Measurements from ENCODE around the gene ZNF804A.

- TF ChIP-seq MAX (IDR thresholded peaks at IDR 0.05; ENCODE audit: low read depth, low read length) = no peak
- no peak for TF ChIP-seq CTCF (IDR thresholded peaks at IDR 0.05; ENCODE audit: low read depth, low read length)
- TF ChIP-seq POLR2A (IDR thresholded peaks at IDR 0.05; ENCODE audit: extremely low read depth, insufficient read length) = no peak
- no peak for TF ChIP-seq MYC (IDR thresholded peaks at IDR 0.05; ENCODE audit: low read depth, low read length)
Measured at GRCh38 chr2:184877909-184878308, 279.6 kb downstream of the ZNF804A start.
